ENCODE data around the gene ICAM1. TPM values are rescaled to one million over a fixed set of nuclear protein-coding genes. Genes with fewer than 3 reads are reported as not detected.

The ICAM1 gene
- total RNA-seq = 10 to 100 TPM in 1 of 4 donors, 1 to 10 TPM in 3; 5.1 to 19.0 (median 6.7) TPM

GRCh38 chr19:10270616-10271394 is at the start of gene ICAM1:
TSS of gene ICAM1 (plus strand) at chr19:10271120. CDS start at chr19:10271160, 40 bp downstream.
- peak; percentile 83 to 98 for DNase-seq (ENCODE audit: low spot score in 2 of 2)
- WGBS, 2 donors = 4 to 7% methylated on average over 19 to 46 of the region's 51 CpGs
- TF ChIP-seq POLR2A (IDR thresholded peaks at IDR 0.05) = no peak
- TF ChIP-seq, protein P1, sequence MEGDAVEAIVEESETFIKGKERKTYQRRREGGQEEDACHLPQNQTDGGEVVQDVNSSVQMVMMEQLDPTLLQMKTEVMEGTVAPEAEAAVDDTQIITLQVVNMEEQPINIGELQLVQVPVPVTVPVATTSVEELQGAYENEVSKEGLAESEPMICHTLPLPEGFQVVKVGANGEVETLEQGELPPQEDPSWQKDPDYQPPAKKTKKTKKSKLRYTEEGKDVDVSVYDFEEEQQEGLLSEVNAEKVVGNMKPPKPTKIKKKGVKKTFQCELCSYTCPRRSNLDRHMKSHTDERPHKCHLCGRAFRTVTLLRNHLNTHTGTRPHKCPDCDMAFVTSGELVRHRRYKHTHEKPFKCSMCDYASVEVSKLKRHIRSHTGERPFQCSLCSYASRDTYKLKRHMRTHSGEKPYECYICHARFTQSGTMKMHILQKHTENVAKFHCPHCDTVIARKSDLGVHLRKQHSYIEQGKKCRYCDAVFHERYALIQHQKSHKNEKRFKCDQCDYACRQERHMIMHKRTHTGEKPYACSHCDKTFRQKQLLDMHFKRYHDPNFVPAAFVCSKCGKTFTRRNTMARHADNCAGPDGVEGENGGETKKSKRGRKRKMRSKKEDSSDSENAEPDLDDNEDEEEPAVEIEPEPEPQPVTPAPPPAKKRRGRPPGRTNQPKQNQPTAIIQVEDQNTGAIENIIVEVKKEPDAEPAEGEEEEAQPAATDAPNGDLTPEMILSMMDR (IDR thresholded peaks at IDR 0.05) = no peak
- intact Hi-C loops (cut with DNase I; ENCODE audit: low total_unique reads) = no loop called here
- peak within 1 kb of the TSS; percentile 35 for H3K4me3 ChIP-seq (ENCODE audit: low read depth, poor library complexity, severe bottlenecking)

GRCh38 chr19:10222201-10222890 is 48.6 kb upstream of the ICAM1 start:
- TF ChIP-seq, protein P1 (IDR thresholded peaks at IDR 0.05) = no peak
- no peak for TF ChIP-seq POLR2A (IDR thresholded peaks at IDR 0.05)
- intact Hi-C loops (cut with DNase I; ENCODE audit: low total_unique reads) = no loop called here
- 80 to 81% methylated on average over 14 of the region's 14 CpGs for WGBS, 2 donors
- H3K4me3 ChIP-seq (ENCODE audit: low read depth, poor library complexity, severe bottlenecking) = no peak overlapping the region
- no peak for DNase-seq (ENCODE audit: low spot score in 2 of 2)

DNA sequence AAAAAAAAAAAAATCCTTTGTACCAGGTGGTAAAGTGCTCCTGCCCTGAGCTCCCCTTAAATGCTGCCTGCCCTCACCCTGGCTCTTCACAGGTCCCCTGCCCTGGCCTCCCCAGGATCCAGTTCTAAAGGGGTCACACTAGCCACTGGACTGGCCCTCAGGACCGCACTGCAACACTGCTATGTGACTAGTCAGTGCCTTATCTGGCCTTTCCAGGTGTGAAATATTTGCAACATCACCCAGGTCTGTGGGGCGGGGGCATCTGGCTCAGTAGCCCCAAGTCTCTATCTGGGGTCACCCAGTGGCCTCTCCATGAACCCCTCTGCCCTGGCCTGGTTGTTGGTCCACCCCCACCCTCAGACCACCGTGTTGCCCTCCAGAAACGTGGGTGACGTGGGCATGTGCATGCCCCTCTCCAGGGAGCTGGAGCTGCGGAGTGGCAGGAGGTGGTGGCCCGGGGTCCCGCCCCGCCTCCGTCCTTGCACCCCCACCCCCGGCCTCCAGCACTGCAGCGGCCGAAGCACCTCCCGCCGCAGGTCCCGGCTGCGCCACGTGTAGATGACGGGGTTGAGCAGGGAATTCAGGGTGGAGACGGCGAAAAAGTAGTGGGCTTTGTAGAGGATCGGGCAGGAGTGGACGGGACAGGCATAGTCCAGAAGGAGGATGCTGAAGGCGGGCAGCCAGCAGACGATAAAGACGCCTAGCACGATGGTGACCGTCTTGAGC is 47.3 kb upstream of the ICAM1 start:
- intact Hi-C loops (cut with DNase I; ENCODE audit: low total_unique reads) = no loop called here
- DNase-seq (ENCODE audit: low spot score in 2 of 2) = no peak
- no peak overlapping the region for H3K4me3 ChIP-seq (ENCODE audit: low read depth, poor library complexity, severe bottlenecking)
- no peak for TF ChIP-seq POLR2A (IDR thresholded peaks at IDR 0.05)
- TF ChIP-seq, protein P1 (IDR thresholded peaks at IDR 0.05) = no peak
- 94% methylated on average over 27 to 28 of the region's 28 CpGs for WGBS, 2 donors

GRCh38 chr19:10224337-10224736 is 46.6 kb upstream of the ICAM1 start:
- DNase-seq (ENCODE audit: low spot score in 2 of 2) = no peak
- intact Hi-C loops (cut with DNase I; ENCODE audit: low total_unique reads) = no loop called here
- H3K4me3 ChIP-seq (ENCODE audit: low read depth, poor library complexity, severe bottlenecking) = no peak overlapping the region
- TF ChIP-seq, protein P1 (IDR thresholded peaks at IDR 0.05) = no peak
- no peak for TF ChIP-seq POLR2A (IDR thresholded peaks at IDR 0.05)
- 92 to 96% methylated on average over 23 of the region's 23 CpGs for WGBS, 2 donors

- no peak overlapping the region for H3K4me3 ChIP-seq (ENCODE audit: low read depth, poor library complexity, severe bottlenecking)
- TF ChIP-seq, protein P1 (IDR thresholded peaks at IDR 0.05) = no peak
- TF ChIP-seq POLR2A (IDR thresholded peaks at IDR 0.05) = no peak
- WGBS, 2 donors = 61 to 70% methylated on average over 6 of the region's 6 CpGs
- intact Hi-C loops (cut with DNase I; ENCODE audit: low total_unique reads) = no loop called here
- DNase-seq (ENCODE audit: low spot score in 2 of 2) = no peak
Measured at GRCh38 chr19:10226021-10226375, 44.9 kb upstream of the ICAM1 start.
